ENCODE data around the gene AZU1.

GRCh38 chr19:821825-822503 is 5.7 kb upstream of the AZU1 start, which contains the start of gene PLPPR3:
- no peak for TF ChIP-seq CTCF (IDR thresholded peaks at IDR 0.05)
- no peak for TF ChIP-seq POLR2A (IDR thresholded peaks at IDR 0.05)

Data from heart left ventricle (tissue), 13 donors.